AG04449 (cell line): ENCODE results near the gene FOXN1.

Experiments
- CTCF ChIA-PET: fragments of 350-600 bp; formaldehyde crosslinking; extraction: SDS; loops from one replicate; lab custom pipeline; 2021; ENCODE audit warnings: antibody characterized with exemption; lab: Yijun Ruan, JAX
- POLR2A ChIA-PET: fragments of 400-600, 350-600 bp; formaldehyde crosslinking; extraction: SDS; loops from one replicate; lab custom pipeline; 2020; ENCODE audit warnings: antibody characterized with exemption, inconsistent platforms; lab: Yijun Ruan, JAX
- DNase-seq: peaks from one replicate; pipeline ENCODE4 v3.0.0-alpha.2; 2010; ENCODE audit warnings: low read depth, low spot score
- H3K4me3 ChIP-seq: 2 replicates; pipeline ENCODE4 v1.5.1; 2011; ENCODE audit warnings: low read depth, mild to moderate bottlenecking, control low read depth, low read length
- TF ChIP-seq, protein P1 (sequence below): IDR thresholded peaks from one replicate; pipeline ENCODE4 v1.5.1; 2011; ENCODE audit warnings: mild to moderate bottlenecking, moderate library complexity, low read length, control low read depth, inconsistent platforms; ENCODE audit not compliant: insufficient read depth; ENCODE audit errors: missing control alignments

FOXN1 gene

DNA sequence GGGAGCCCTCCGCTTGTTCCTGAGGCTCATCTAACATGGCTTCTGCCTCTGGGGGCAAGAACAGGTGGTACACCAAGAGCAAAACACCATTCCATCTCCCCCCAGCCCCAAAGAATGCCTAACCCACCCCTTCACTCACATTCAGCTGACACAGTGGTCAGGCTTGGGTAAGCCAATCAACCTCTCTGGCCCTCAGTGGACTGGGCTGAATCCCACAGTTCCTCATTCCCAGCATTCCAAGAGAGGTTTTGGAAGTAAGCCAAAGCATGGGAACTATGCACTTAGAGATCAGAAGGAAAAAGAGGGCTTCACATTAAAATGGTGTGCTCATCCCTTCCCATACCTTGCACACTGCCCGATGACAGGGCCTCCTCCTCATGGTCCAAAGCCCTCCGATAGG lies 57.3 kb downstream of the FOXN1 start:
- CTCF ChIA-PET: interaction anchor here (1.0 kb wide), 1 partner anchor 29 kb away, joined by 6 read pairs; no protein-coding TSS in a partner anchor
- POLR2A ChIA-PET: no interaction called here
- peak; percentile 23 for DNase-seq
- H3K4me3 ChIP-seq: no peak overlapping the region
- TF ChIP-seq, protein P1, sequence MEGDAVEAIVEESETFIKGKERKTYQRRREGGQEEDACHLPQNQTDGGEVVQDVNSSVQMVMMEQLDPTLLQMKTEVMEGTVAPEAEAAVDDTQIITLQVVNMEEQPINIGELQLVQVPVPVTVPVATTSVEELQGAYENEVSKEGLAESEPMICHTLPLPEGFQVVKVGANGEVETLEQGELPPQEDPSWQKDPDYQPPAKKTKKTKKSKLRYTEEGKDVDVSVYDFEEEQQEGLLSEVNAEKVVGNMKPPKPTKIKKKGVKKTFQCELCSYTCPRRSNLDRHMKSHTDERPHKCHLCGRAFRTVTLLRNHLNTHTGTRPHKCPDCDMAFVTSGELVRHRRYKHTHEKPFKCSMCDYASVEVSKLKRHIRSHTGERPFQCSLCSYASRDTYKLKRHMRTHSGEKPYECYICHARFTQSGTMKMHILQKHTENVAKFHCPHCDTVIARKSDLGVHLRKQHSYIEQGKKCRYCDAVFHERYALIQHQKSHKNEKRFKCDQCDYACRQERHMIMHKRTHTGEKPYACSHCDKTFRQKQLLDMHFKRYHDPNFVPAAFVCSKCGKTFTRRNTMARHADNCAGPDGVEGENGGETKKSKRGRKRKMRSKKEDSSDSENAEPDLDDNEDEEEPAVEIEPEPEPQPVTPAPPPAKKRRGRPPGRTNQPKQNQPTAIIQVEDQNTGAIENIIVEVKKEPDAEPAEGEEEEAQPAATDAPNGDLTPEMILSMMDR: no peak

DNA sequence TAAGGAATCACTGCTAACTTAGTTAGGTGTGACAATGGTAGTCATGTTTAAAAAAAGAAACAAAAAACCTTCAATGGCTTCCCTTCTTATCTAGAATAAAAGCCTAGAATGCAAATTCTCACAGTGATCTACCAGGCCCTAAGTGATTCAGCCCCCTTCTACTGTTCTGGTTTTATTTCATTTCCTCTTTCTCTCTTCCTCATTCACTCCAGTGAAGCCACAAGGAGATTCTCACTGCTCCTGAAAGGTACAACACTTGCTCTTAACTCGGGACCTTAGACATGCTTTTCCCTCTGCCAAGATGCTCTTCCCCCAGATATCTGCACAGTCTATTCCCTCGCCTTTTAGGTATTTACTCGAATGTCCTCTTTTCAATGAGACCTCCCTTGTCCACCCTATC lies 61.5 kb downstream of the FOXN1 start:
- no peak for DNase-seq
- ChIA-PET POLR2A (no interaction called here), CTCF (interaction anchor here (0.5 to 5.8 kb wide), 3 partner anchors 8 to 26 kb away, joined by 3 to 38 read pairs (median 3); no protein-coding TSS in a partner anchor)

DNA sequence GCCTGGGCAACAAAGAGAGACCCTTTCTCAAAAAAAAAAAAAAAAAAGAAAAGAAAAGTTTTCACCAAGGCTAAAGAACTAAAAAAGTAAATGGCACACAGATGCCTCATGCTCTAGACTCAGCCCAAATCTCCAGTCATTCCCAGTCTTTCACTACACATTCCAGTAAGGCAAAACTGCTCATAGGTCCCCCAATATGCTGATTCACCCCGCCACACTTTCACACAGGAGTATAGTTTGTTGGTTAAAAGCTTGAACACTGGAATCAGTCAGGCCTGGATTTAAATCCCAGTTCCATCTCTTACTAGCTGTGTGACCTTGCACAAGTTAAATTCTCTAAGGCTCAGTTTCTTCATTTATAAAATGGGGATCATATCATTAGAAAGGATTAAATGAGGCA lies 63.3 kb downstream of the FOXN1 start:
- TF ChIP-seq, protein P1: no peak
- H3K4me3 ChIP-seq: no peak overlapping the region
- ChIA-PET CTCF (interaction anchor here (1.1 to 5.8 kb wide), 3 partner anchors 21 to 74 kb away, joined by 3 to 38 read pairs (median 12); no protein-coding TSS in a partner anchor), POLR2A (no interaction called here)
- no peak for DNase-seq

More for the DNA sequence above, 61.5 kb downstream of the FOXN1 start:
- H3K4me3 ChIP-seq: no peak overlapping the region
- TF ChIP-seq, protein P1: no peak

DNA sequence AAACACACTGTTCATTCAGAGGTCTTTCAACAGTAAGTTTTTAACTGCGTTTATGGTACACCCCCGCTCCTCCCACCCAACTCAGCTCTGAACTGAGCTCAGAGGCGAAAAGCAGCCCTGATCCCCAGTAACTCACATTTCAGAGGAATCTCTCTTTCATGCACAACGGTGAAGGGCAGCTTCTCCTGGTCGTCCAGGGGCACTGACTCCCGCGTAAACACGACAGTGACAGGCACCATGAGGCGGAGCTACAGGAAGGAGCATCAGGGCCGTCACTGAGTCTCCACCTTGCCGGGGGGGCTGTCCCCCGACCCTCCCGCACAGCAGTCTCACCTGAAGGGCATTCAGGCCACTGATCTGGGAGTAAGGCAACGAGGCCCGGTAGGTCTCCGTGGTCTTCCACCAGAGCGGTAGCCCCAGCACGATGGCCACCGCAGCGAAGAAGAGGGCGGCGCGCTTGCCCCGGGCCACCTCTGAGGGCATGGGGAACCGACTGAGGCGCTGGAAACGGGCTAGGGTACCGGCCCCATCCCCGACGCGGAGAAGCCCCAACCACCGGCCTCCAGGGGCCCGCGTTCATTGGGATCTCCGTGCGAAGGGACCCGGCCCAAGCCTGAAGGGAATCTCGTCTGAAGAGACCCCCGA lies 64.7 kb downstream of the FOXN1 start:
- TF ChIP-seq, protein P1: no peak
- ChIA-PET CTCF (interaction anchor here (1.1 to 5.8 kb wide), 8 partner anchors 8 to 76 kb away, joined by 3 to 38 read pairs (median 4); no protein-coding TSS in a partner anchor), POLR2A (interaction anchor here (0.7 to 1.3 kb wide), 6 partner anchors 18 to 39 kb away, joined by 3 to 6 read pairs (median 4); partner anchors contain the start of genes SPAG5 and UNC119)
- no peak for DNase-seq
- H3K4me3 ChIP-seq: peak overlapping the region; percentile 88

DNA sequence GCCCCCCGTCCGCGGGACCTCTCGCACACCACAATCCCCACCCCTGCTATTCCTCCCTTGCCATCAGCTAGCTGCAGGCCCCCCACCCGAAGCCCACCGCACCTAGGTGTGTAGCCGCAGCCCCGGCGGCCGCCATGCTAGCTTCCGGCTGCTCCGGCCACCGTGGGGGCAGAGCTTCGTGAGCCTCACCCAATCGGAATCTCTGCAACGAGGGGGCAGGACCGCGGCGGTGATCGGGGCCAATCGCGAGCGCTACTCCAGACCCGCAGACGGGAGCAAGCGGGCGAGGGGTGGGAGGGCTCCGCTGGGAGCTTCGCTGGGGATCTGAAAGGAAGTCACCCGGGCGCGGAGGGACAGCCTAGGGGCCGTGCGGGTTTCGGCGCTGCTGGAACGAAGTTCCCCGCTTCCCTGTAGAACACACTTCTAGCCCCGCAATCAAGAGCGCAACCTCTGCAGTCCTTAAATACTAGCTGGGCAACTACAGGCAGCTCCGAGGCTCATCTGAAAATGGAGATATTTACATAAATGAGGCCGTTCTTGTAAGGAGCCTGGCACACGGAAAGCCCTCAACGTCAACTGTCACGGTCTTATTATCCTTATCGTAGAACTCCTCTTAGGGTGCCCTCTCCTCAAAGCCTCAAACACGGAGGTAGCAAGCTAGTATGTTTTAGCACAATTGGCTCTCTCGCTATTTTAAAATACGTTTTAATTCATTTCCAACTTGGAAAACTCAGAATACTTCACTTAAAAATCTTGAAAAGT lies 65.4 kb downstream of the FOXN1 start, which contains the start of gene PIGS:
Gene PIGS (minus strand): TSS at position 164 of the 762 bp plus-strand sequence. CDS start 28 bp downstream, at position 136.
- H3K4me3 ChIP-seq: peak within 1 kb of the TSS; percentile 88
- CTCF ChIA-PET: interaction anchor here (1.1 to 5.8 kb wide), 7 partner anchors 9 to 75 kb away, joined by 3 to 38 read pairs (median 3); no protein-coding TSS in a partner anchor
- peak; percentile 45 for DNase-seq
- POLR2A ChIA-PET: interaction anchor here (0.8 to 1.3 kb wide), 5 partner anchors 19 to 39 kb away, joined by 3 to 6 read pairs (median 4); partner anchors contain the start of gene UNC119
- TF ChIP-seq, protein P1: no peak
